ENCODE results near the gene GRIN1. TPM values are rescaled to one million over a fixed set of nuclear protein-coding genes. Genes with fewer than 3 reads are reported as not detected.
"Not testable (repeated sequence)": the region's sequence is repeated elsewhere in the genome, so short reads cannot be mapped to it uniquely, and the experiment has no call there.

The GRIN1 gene
- total RNA-seq, 1 experiment from 2014 or later, result not detected

- H3K9me3 ChIP-seq (ENCODE audit: insufficient read depth, low read depth), result no peaks in the 10 kb centered on the region
- no peak overlapping the region for H3K4me2 ChIP-seq
- peaks cover 6% of the 10 kb centered on the region for H3K4me1 ChIP-seq (replicated peaks; ENCODE audit: insufficient read depth)
- H3K36me3 ChIP-seq (ENCODE audit: low read depth), result no peaks in the 10 kb centered on the region
- no peak overlapping the region for H3K4me3 ChIP-seq
- no peak overlapping the region for H2AFZ ChIP-seq
- no peak overlapping the region for H3K27ac ChIP-seq
- H3K27me3 ChIP-seq (ENCODE audit: insufficient read depth, low read depth), result no peaks in the 10 kb centered on the region
- intact Hi-C loops (cut with micrococcal nuclease; ENCODE audit: unreplicated experiment), result loop anchor here (5.0 kb wide), 1 partner anchor 69 kb away; the partner anchor contains the start of gene NPDC1
- no TSS peak for BruUV-seq (replicated peaks)
- no peak for DNase-seq
- H4K20me1 ChIP-seq (ENCODE audit: insufficient read depth), result no peaks in the 10 kb centered on the region
- ChIA-PET CTCF (interaction anchor here (1.4 kb wide), 1 partner anchor 48 kb away, joined by 5 read pairs; no protein-coding TSS in a partner anchor), POLR2A (ENCODE audit: unreplicated experiment) (interaction anchor here (0.5 kb wide), 1 partner anchor 34 kb away, joined by 9 read pairs; no protein-coding TSS in a partner anchor)
- H3K79me2 ChIP-seq (ENCODE audit: low read depth), result no peaks in the 10 kb centered on the region
- H3K9me2 ChIP-seq (ENCODE audit: insufficient read depth), result no peaks in the 10 kb centered on the region
- TF ChIP-seq CTCF (conservative IDR thresholded peaks at IDR 0.05) (no peak), EZH2 (IDR thresholded peaks at IDR 0.05; ENCODE audit: low read depth) (no peak)
- peaks cover 6% of the 10 kb centered on the region; the same call in 1 of the 2 replicates for H3F3A ChIP-seq (ENCODE audit: insufficient read depth, low read depth)
Measured at GRCh38 chr9:137116027-137116507, 22.9 kb upstream of the GRIN1 start.

- no peaks in the 10 kb centered on the region for H3K79me2 ChIP-seq (ENCODE audit: low read depth)
- BruUV-seq (replicated peaks), result no TSS peak
- no peaks in the 10 kb centered on the region for H3K27me3 ChIP-seq (ENCODE audit: insufficient read depth, low read depth)
- no peaks in the 10 kb centered on the region for H3K9me3 ChIP-seq (ENCODE audit: insufficient read depth, low read depth)
- H2AFZ ChIP-seq, result no peak overlapping the region
- CTCF ChIA-PET, result no interaction called here
- no peak for DNase-seq
- intact Hi-C loops (cut with micrococcal nuclease; ENCODE audit: unreplicated experiment), result loop anchor here (5.0 kb wide), 1 partner anchor 69 kb away; the partner anchor contains the start of gene NPDC1
- peaks cover 7% of the 10 kb centered on the region; the same call in 1 of the 2 replicates for H3F3A ChIP-seq (ENCODE audit: insufficient read depth, low read depth)
- H3K9me2 ChIP-seq (ENCODE audit: insufficient read depth), result no peaks in the 10 kb centered on the region
- H3K4me1 ChIP-seq (replicated peaks; ENCODE audit: insufficient read depth), result peaks cover 6% of the 10 kb centered on the region
- H3K4me2 ChIP-seq, result no peak overlapping the region
- H3K4me3 ChIP-seq, result no peak overlapping the region
- no peak for TF ChIP-seq EZH2 (IDR thresholded peaks at IDR 0.05; ENCODE audit: low read depth)
- POLR2A ChIA-PET (ENCODE audit: unreplicated experiment), result no interaction called here
- no peak overlapping the region for H3K27ac ChIP-seq
- H3K36me3 ChIP-seq (ENCODE audit: low read depth), result no peaks in the 10 kb centered on the region
- no peaks in the 10 kb centered on the region for H4K20me1 ChIP-seq (ENCODE audit: insufficient read depth)
Measured at GRCh38 chr9:137116728-137117127, 22.2 kb upstream of the GRIN1 start.

GRCh38 chr9:137117269-137117731, 21.7 kb upstream of the GRIN1 start:
- ChIA-PET POLR2A (ENCODE audit: unreplicated experiment) (no interaction called here), CTCF (no interaction called here)
- H3K4me2 ChIP-seq, result no peak overlapping the region
- no peaks in the 10 kb centered on the region for H3K36me3 ChIP-seq (ENCODE audit: low read depth)
- no peaks in the 10 kb centered on the region for H3K9me2 ChIP-seq (ENCODE audit: insufficient read depth)
- peaks cover 6% of the 10 kb centered on the region for H3K4me1 ChIP-seq (replicated peaks; ENCODE audit: insufficient read depth)
- H3K27ac ChIP-seq, result no peak overlapping the region
- intact Hi-C loops (cut with micrococcal nuclease; ENCODE audit: unreplicated experiment), result loop anchor here (5.0 kb wide), 1 partner anchor 70 kb away; the partner anchor contains the start of gene NPDC1
- no TSS peak for BruUV-seq (replicated peaks)
- TF ChIP-seq CTCF (conservative IDR thresholded peaks at IDR 0.05) (no peak), EZH2 (IDR thresholded peaks at IDR 0.05; ENCODE audit: low read depth) (no peak)
- H3F3A ChIP-seq (ENCODE audit: insufficient read depth, low read depth), result peaks cover 13% of the 10 kb centered on the region; the same call in 1 of the 2 replicates
- DNase-seq, result no peak
- no peaks in the 10 kb centered on the region for H3K79me2 ChIP-seq (ENCODE audit: low read depth)
- H4K20me1 ChIP-seq (ENCODE audit: insufficient read depth), result no peaks in the 10 kb centered on the region
- H3K4me3 ChIP-seq, result no peak overlapping the region
- H3K27me3 ChIP-seq (ENCODE audit: insufficient read depth, low read depth), result no peaks in the 10 kb centered on the region
- no peak overlapping the region for H2AFZ ChIP-seq
- H3K9me3 ChIP-seq (ENCODE audit: insufficient read depth, low read depth), result no peaks in the 10 kb centered on the region

- H4K20me1 ChIP-seq (ENCODE audit: insufficient read depth); DNase-seq; CTCF ChIA-PET; BruUV-seq (replicated peaks); H3K4me3 ChIP-seq; H3K9me2 ChIP-seq (ENCODE audit: insufficient read depth); H3K4me2 ChIP-seq; H3K79me2 ChIP-seq (ENCODE audit: low read depth); H2AFZ ChIP-seq; H3K27me3 ChIP-seq (ENCODE audit: insufficient read depth, low read depth); H3K27ac ChIP-seq; H3K4me1 ChIP-seq (replicated peaks; ENCODE audit: insufficient read depth); H3K36me3 ChIP-seq (ENCODE audit: low read depth); H3K9me3 ChIP-seq (ENCODE audit: insufficient read depth, low read depth): not testable (repeated sequence)
- POLR2A ChIA-PET (ENCODE audit: unreplicated experiment), result interaction anchor here (0.6 to 0.7 kb wide), 2 partner anchors 71 to 136 kb away, joined by 5 to 10 read pairs; no protein-coding TSS in a partner anchor
- peaks cover 15% of the 10 kb centered on the region; the same call in 1 of the 2 replicates for H3F3A ChIP-seq (ENCODE audit: insufficient read depth, low read depth)
- intact Hi-C loops (cut with micrococcal nuclease; ENCODE audit: unreplicated experiment), result loop anchor here (1.0 to 5.0 kb wide), 3 partner anchors 50 to 109 kb away; partner anchors contain the start of genes NPDC1 and RNF224
Measured at GRCh38 chr9:137118092-137118603, 20.8 kb upstream of the GRIN1 start.

GRCh38 chr9:137121927-137122795, 16.8 kb upstream of the GRIN1 start:
- H3K79me2 ChIP-seq (ENCODE audit: low read depth), result peaks cover 18% of the 10 kb centered on the region
- H3K9me2 ChIP-seq (ENCODE audit: insufficient read depth); POLR2A ChIA-PET (ENCODE audit: unreplicated experiment); DNase-seq; H3K27me3 ChIP-seq (ENCODE audit: insufficient read depth, low read depth); H2AFZ ChIP-seq; BruUV-seq (replicated peaks); H4K20me1 ChIP-seq (ENCODE audit: insufficient read depth); H3K4me1 ChIP-seq (replicated peaks; ENCODE audit: insufficient read depth); H3K4me2 ChIP-seq; H3K4me3 ChIP-seq; H3K9me3 ChIP-seq (ENCODE audit: insufficient read depth, low read depth); H3K27ac ChIP-seq; intact Hi-C loops (cut with micrococcal nuclease; ENCODE audit: unreplicated experiment); H3K36me3 ChIP-seq (ENCODE audit: low read depth): not testable (repeated sequence)
- peaks cover 15% of the 10 kb centered on the region; the same call in 1 of the 2 replicates for H3F3A ChIP-seq (ENCODE audit: insufficient read depth, low read depth)
- CTCF ChIA-PET, result interaction anchor here (0.8 kb wide), 1 partner anchor 94 kb away, joined by 3 read pairs; no protein-coding TSS in a partner anchor
